GM23338 (cell line): ENCODE data around the gene FSIP1. TPM values are rescaled to one million over a fixed set of nuclear protein-coding genes. Genes with fewer than 3 reads are reported as not detected.

Experiments used
- ATAC-seq: fragments of 200-7000 bp; cut with Tn5 transposase; 3 replicates; pipeline ENCODE4 v1.9.1; 2020
- DNase-seq: peaks from one replicate; pipeline ENCODE4 v3.0.0-alpha.2; 2015; ENCODE audit warnings: low spot score
- H2AFZ ChIP-seq: fragments of 200-600 bp; sonication (generic); 2 replicates; pipeline ENCODE4 v1.8.0; 2016; ENCODE audit warnings: antibody characterized with exemption, mild to moderate bottlenecking, moderate library complexity
- H3F3A ChIP-seq: fragments of 200-600 bp; sonication (generic); replicated peaks from 2 replicates; pipeline ENCODE4 v1.8.0; 2017; ENCODE audit warnings: antibody characterized with exemption, mixed run types, low read depth
- H3K27ac ChIP-seq: fragments of 200-600 bp; sonication (generic); 2 replicates; pipeline ENCODE4 v1.6.1; 2016; ENCODE audit warnings: low read depth
- H3K27me3 ChIP-seq: fragments of 200-600 bp; sonication (generic); 2 replicates; pipeline ENCODE4 v1.8.0; 2016; ENCODE audit warnings: mild to moderate bottlenecking, mixed run types, moderate library complexity; ENCODE audit not compliant: insufficient read depth
- H3K36me3 ChIP-seq: fragments of 200-600 bp; sonication (generic); 2 replicates; pipeline ENCODE4 v1.8.0; 2016; ENCODE audit warnings: mild to moderate bottlenecking; ENCODE audit not compliant: insufficient read depth
- H3K4me1 ChIP-seq: fragments of 200-600 bp; sonication (generic); 2 replicates; pipeline ENCODE4 v1.8.0; 2016; ENCODE audit warnings: mild to moderate bottlenecking, moderate library complexity; ENCODE audit not compliant: insufficient read depth
- H3K4me2 ChIP-seq: fragments of 200-600 bp; sonication (generic); 2 replicates; pipeline ENCODE4 v1.7.1; 2017; ENCODE audit warnings: mixed run types
- H3K4me3 ChIP-seq: fragments of 200-600 bp; sonication (generic); 2 replicates; pipeline ENCODE4 v1.6.1; 2016; ENCODE audit warnings: mixed run types
- H3K79me2 ChIP-seq: fragments of 200-600 bp; sonication (generic); replicated peaks from 2 replicates; pipeline ENCODE4 v1.8.0; 2017; ENCODE audit warnings: mild to moderate bottlenecking; ENCODE audit not compliant: insufficient read depth
- H3K9me2 ChIP-seq: fragments of 200-600 bp; sonication (generic); 2 replicates; pipeline ENCODE4 v1.8.0; 2017; ENCODE audit not compliant: insufficient read depth
- H4K20me1 ChIP-seq: fragments of 200-600 bp; sonication (generic); replicated peaks from 2 replicates; pipeline ENCODE4 v1.8.0; 2017; ENCODE audit warnings: mild to moderate bottlenecking; ENCODE audit not compliant: insufficient read depth
- H3K27ac Mint-ChIP-seq: 2 replicates; pipeline ENCODE4 v1.8.0; 2020; ENCODE audit warnings: inconsistent platforms, mild to moderate bottlenecking, moderate library complexity, mixed read lengths
- H3K27me3 Mint-ChIP-seq: 3 replicates; pipeline ENCODE4 v1.8.0; 2022; ENCODE audit warnings: low read depth, mild to moderate bottlenecking, moderate library complexity, mixed read lengths, inconsistent platforms; ENCODE audit not compliant: insufficient read depth, poor library complexity
- H3K36me3 Mint-ChIP-seq: 3 replicates; pipeline ENCODE4 v1.8.0; 2021; ENCODE audit warnings: low read depth, mild to moderate bottlenecking, inconsistent platforms, moderate library complexity, mixed read lengths
- H3K4me1 Mint-ChIP-seq: 3 replicates; pipeline ENCODE4 v1.8.0; 2020; ENCODE audit warnings: mild to moderate bottlenecking, inconsistent platforms, mixed read lengths
- H3K4me3 Mint-ChIP-seq: 3 replicates; pipeline ENCODE4 v1.8.0; 2021; ENCODE audit warnings: moderate library complexity, mild to moderate bottlenecking, inconsistent platforms, mixed read lengths
- H3K9me3 Mint-ChIP-seq: 3 replicates; pipeline ENCODE4 v1.8.0; 2020; ENCODE audit warnings: moderate library complexity, mild to moderate bottlenecking, inconsistent platforms, mixed read lengths
- CREB1 ChIP-seq: fragments of 250-450 bp; sonication (Bioruptor Pico); IDR thresholded peaks from 2 replicates; pipeline ENCODE4 v1.5.0; 2020; ENCODE audit warnings: low read depth, mild to moderate bottlenecking, moderate library complexity
- EZH2 ChIP-seq: fragments of 200-600 bp; sonication (generic); IDR thresholded peaks from one replicate; pipeline ENCODE4 v1.8.0; 2017; ENCODE audit warnings: antibody characterized with exemption, mild to moderate bottlenecking, low read depth; ENCODE audit not compliant: unreplicated experiment
- EZH2phosphoT487 ChIP-seq: fragments of 200-600 bp; sonication (generic); IDR thresholded peaks from one replicate; pipeline ENCODE4 v1.8.1; 2018; ENCODE audit warnings: antibody characterized with exemption; ENCODE audit not compliant: unreplicated experiment
- JUNB ChIP-seq: IDR thresholded peaks from one replicate; pipeline ENCODE4 v1.6.1; 2016; ENCODE audit warnings: antibody characterized with exemption; ENCODE audit not compliant: unreplicated experiment
- NANOG ChIP-seq: IDR thresholded peaks from 2 replicates; pipeline ENCODE4 v1.6.1; 2016; ENCODE audit warnings: antibody characterized with exemption, borderline replicate concordance
- POLR2AphosphoS5 ChIP-seq: IDR thresholded peaks from 2 replicates; pipeline ENCODE4 v1.6.1; 2016; ENCODE audit warnings: antibody characterized with exemption, low read depth
- REST ChIP-seq: IDR thresholded peaks from one replicate; pipeline ENCODE4 v1.6.1; 2018; ENCODE audit warnings: antibody characterized with exemption; ENCODE audit not compliant: unreplicated experiment
- STAT1 ChIP-seq: IDR thresholded peaks from one replicate; pipeline ENCODE4 v1.6.1; 2016; ENCODE audit warnings: antibody characterized with exemption; ENCODE audit not compliant: unreplicated experiment
- ZNF462 ChIP-seq: fragments of 250-450 bp; sonication (Bioruptor Pico); IDR thresholded peaks from 2 replicates; pipeline ENCODE4 v1.5.0; 2020; ENCODE audit warnings: mild to moderate bottlenecking, moderate library complexity
- polyA plus RNA-seq: library from polyadenylated mRNA; unstranded; fragments of >200 nt; fragmentation: Nextera tagmentation; extraction: Ambion mirVana; gene quantifications from 2 replicates; pipeline ENCODE4 v1.2.1, GENCODE V29; 2016
- total RNA-seq: library from RNA; depleted of rRNA; stranded (reverse); fragments of >200 nt; shearing (Covaris generic); gene quantifications from 2 replicates; pipeline ENCODE4 v1.2.3, GENCODE V29; 2014

The FSIP1 gene
- total and polyA plus RNA-seq, 2 experiments from 2014 or later, result 0.92 to 2.1 TPM

- no peaks in the 10 kb centered on the region for H3K36me3 ChIP-seq
- no peaks in the 10 kb centered on the region for H3K27me3 ChIP-seq
- Mint-ChIP-seq H3K36me3 (no peaks in the 10 kb centered on the region), H3K27me3 (peaks cover 5% of the 10 kb centered on the region), H3K27ac (no peak overlapping the region), H3K9me3 (no peaks in the 10 kb centered on the region), H3K4me3 (no peak overlapping the region), H3K4me1 (peaks cover 18% of the 10 kb centered on the region)
- no peaks in the 10 kb centered on the region for H4K20me1 ChIP-seq
- no peaks in the 10 kb centered on the region for H3K9me2 ChIP-seq
- H3F3A ChIP-seq, result no peaks in the 10 kb centered on the region
- no peaks in the 10 kb centered on the region for H3K79me2 ChIP-seq
- TF ChIP-seq REST, result no peak
- no peak for TF ChIP-seq POLR2AphosphoS5
- no peak for TF ChIP-seq EZH2phosphoT487
- no peak for TF ChIP-seq STAT1
- TF ChIP-seq EZH2, result no peak
- TF ChIP-seq ZNF462, result no peak
- TF ChIP-seq CREB1 (CRISPR knock-in tag), result no peak
- TF ChIP-seq NANOG, result no peak
- TF ChIP-seq JUNB, result no peak
- no peak overlapping the region for H2AFZ ChIP-seq
- H3K27ac ChIP-seq, result no peak overlapping the region
- no peaks in the 10 kb centered on the region for H3K4me1 ChIP-seq
- H3K4me3 ChIP-seq, result no peak overlapping the region
- H3K4me2 ChIP-seq, result no peak overlapping the region
- no peak for DNase-seq
- no peak for ATAC-seq
Measured at GRCh38 chr15:39646425-39646824, 136.2 kb downstream of the FSIP1 start.
